ENCODE results near the gene BAHCC1. TPM values are rescaled to one million over a fixed set of nuclear protein-coding genes. Genes with fewer than 3 reads are reported as not detected.
A peak's percentile ranks its signal among the peaks of the same experiment; 100 is the strongest.

BAHCC1 gene
- total RNA-seq, 1 experiment from 2014 or later: 3.1 TPM

- Histone ChIP-seq H3K18ac (ENCODE audit: insufficient read length, low read depth, low read length) (no peak overlapping the region), H2BK15ac (ENCODE audit: low read depth, low read length) (no peak overlapping the region), H4K5ac (ENCODE audit: insufficient read length, low read depth, low read length) (no peak overlapping the region), H4K20me1 (ENCODE audit: control insufficient read depth, insufficient read depth, insufficient read length) (no peaks in the 10 kb centered on the region), H3T11ph (ENCODE audit: low read length) (no peak overlapping the region), H3K79me2 (ENCODE audit: insufficient read depth, low read length) (no peaks in the 10 kb centered on the region), H3K27me3 (ENCODE audit: insufficient read depth, low read length) (no peaks in the 10 kb centered on the region), H3K4me1 (ENCODE audit: insufficient read depth, low read length) (no peaks in the 10 kb centered on the region), H2BK5ac (ENCODE audit: insufficient read length, low read length) (no peak overlapping the region), H4K91ac (ENCODE audit: insufficient read length, low read depth, low read length) (no peak overlapping the region), H3K56ac (ENCODE audit: insufficient read length, low read depth, low read length) (no peak overlapping the region), H2BK120ac (ENCODE audit: low read depth, low read length, poor library complexity, severe bottlenecking) (no peak overlapping the region), H3K4ac (ENCODE audit: low read depth, low read length) (no peak overlapping the region), H3K14ac (ENCODE audit: insufficient read depth, low read length) (no peak overlapping the region), H2BK20ac (ENCODE audit: low read depth, low read length, poor library complexity, severe bottlenecking) (no peak overlapping the region), H2BK12ac (ENCODE audit: insufficient read length, low read depth, low read length) (no peak overlapping the region), H4K8ac (replicated peaks; ENCODE audit: insufficient read length, low read depth, low read length) (no peak overlapping the region), H2AFZ (ENCODE audit: low read length) (no peak overlapping the region), H2AK5ac (ENCODE audit: insufficient read length, low read length) (no peak overlapping the region), H3K23me2 (ENCODE audit: insufficient read length, low read depth, low read length, poor library complexity, severe bottlenecking) (peaks cover 4% of the 10 kb centered on the region), H3K9ac (ENCODE audit: extremely low read depth, insufficient read length, low read length) (no peak overlapping the region), H3K79me1 (ENCODE audit: insufficient read depth, low read depth, low read length, poor library complexity, severe bottlenecking) (no peaks in the 10 kb centered on the region), H3K9me3 (ENCODE audit: control insufficient read depth, low read depth, low read length) (no peaks in the 10 kb centered on the region), H3K27ac (ENCODE audit: insufficient read length, low read depth, low read length) (no peak overlapping the region), H3K4me2 (ENCODE audit: insufficient read depth, insufficient read length, low read length) (no peak overlapping the region), H3K23ac (ENCODE audit: insufficient read length, low read depth, low read length) (no peak overlapping the region)
- Mint-ChIP-seq H3K9me3 (no peaks in the 10 kb centered on the region), H3K27me3 (ENCODE audit: low read depth) (no peaks in the 10 kb centered on the region; the same call in 1 of the 2 replicates), H3K27ac (no peak overlapping the region), H3K4me1 (peaks cover 0 to 7% of the 10 kb centered on the region in 2 experiments; a peak in 2 of 4 replicates), H3K4me3 (no peak overlapping the region), H3K36me3 (ENCODE audit: insufficient read depth in 1 of 3, low read depth in 3 of 3) (no peaks in the 10 kb centered on the region)
- WGBS (ENCODE audit: extremely low coverage, insufficient read length, low lambda C conversion rate): no CpG with 5 or more reads among the region's 34 CpGs
- peak; percentile 69 for DNase-seq
- TF ChIP-seq CTCF (conservative IDR thresholded peaks at IDR 0.05): no peak
These were observed 27.8 kb downstream of the BAHCC1 start for GRCh38 chr17:81422776-81423697.
